Ramos (cell line): ENCODE results near the gene FBXL12.
"Not testable (repeated sequence)": the region's sequence is repeated elsewhere in the genome, so short reads cannot be mapped to it uniquely, and the experiment has no call there.

Experiments
- in situ Hi-C: fragments of 300-500 bp; cut with MboI; formaldehyde crosslinking; loops from one replicate; pipeline ENCODE4 v1.14.3; 2022; ENCODE audit warnings: low sequenced_read_pairs; ENCODE audit not compliant: unreplicated experiment

FBXL12 gene

GRCh38 chr19:9797871-9798270, 21.0 kb downstream of the FBXL12 start:
- in situ Hi-C loops = loop anchor here (5.0 kb wide), 1 partner anchor 171 kb away; no protein-coding TSS in a partner anchor

- in situ Hi-C loops = loop anchor here (5.0 kb wide), 1 partner anchor 169 kb away; no protein-coding TSS in a partner anchor
These were observed 22.6 kb downstream of the FBXL12 start for GRCh38 chr19:9796113-9796773.

- in situ Hi-C loops = no loop called here
These were observed 25.7 kb downstream of the FBXL12 start for GRCh38 chr19:9793071-9793591.

- in situ Hi-C loops = no loop called here
These were observed 26.4 kb downstream of the FBXL12 start for GRCh38 chr19:9792206-9793070.

GRCh38 chr19:9791552-9792205, 27.2 kb downstream of the FBXL12 start:
- in situ Hi-C loops = no loop called here

GRCh38 chr19:9791073-9791367, 27.9 kb downstream of the FBXL12 start:
- in situ Hi-C loops = not testable (repeated sequence)

- in situ Hi-C loops = not testable (repeated sequence)
These were observed 29.3 kb downstream of the FBXL12 start for GRCh38 chr19:9789579-9789978.

- in situ Hi-C loops = no loop called here
These were observed 29.8 kb downstream of the FBXL12 start for GRCh38 chr19:9789066-9789465.

- in situ Hi-C loops = not testable (repeated sequence)
These were observed 30.3 kb downstream of the FBXL12 start for GRCh38 chr19:9788604-9789003.

GRCh38 chr19:9786819-9787218, 32.1 kb downstream of the FBXL12 start:
- in situ Hi-C loops = no loop called here

GRCh38 chr19:9786342-9786741, 32.5 kb downstream of the FBXL12 start:
- in situ Hi-C loops = no loop called here

GRCh38 chr19:9785367-9786331, 33.2 kb downstream of the FBXL12 start:
- in situ Hi-C loops = no loop called here

GRCh38 chr19:9784163-9784496, 34.7 kb downstream of the FBXL12 start:
- in situ Hi-C loops = not testable (repeated sequence)

GRCh38 chr19:9782338-9782737, 36.5 kb downstream of the FBXL12 start:
- in situ Hi-C loops = no loop called here

- in situ Hi-C loops = no loop called here
These were observed 50.4 kb downstream of the FBXL12 start, which contains the start of gene ZNF846 for GRCh38 chr19:9768175-9769112. ZNF846 (minus strand) TSS chr19:9768738; CDS start chr19:9764950, 3,788 bp downstream.
